HG03521 (cell line): ENCODE data around the gene SCN2A.
A peak's percentile ranks its signal among the peaks of the same experiment; 100 is the strongest.

Experiments
- ATAC-seq: cut with Tn5 transposase; IDR thresholded peaks from one replicate; pipeline ENCODE4 v1.9.1; 2021; ENCODE audit warnings: mild to moderate bottlenecking, moderate library complexity; ENCODE audit not compliant: unreplicated experiment

SCN2A gene

GRCh38 chr2:165239230-165239629 is at the start of gene SCN2A:
Gene SCN2A, plus strand, starts transcription at chr2:165239414. Its CDS starts 56,410 bp downstream, at chr2:165295824.
- ATAC-seq = no peak

- ATAC-seq = no peak
Observed at GRCh38 chr2:165191096-165191728, 48.0 kb upstream of the SCN2A start.

- ATAC-seq = peak; percentile 51
Observed at GRCh38 chr2:165192729-165193128, 46.5 kb upstream of the SCN2A start.

GRCh38 chr2:165193178-165193777 is 45.9 kb upstream of the SCN2A start:
- peak; percentile 93 for ATAC-seq

GRCh38 chr2:165196411-165196810 is 42.8 kb upstream of the SCN2A start:
- ATAC-seq = no peak

GRCh38 chr2:165197346-165197745 is 41.9 kb upstream of the SCN2A start:
- ATAC-seq = no peak

GRCh38 chr2:165198181-165198580 is 41.0 kb upstream of the SCN2A start:
- ATAC-seq = no peak

- ATAC-seq = no peak
Observed at GRCh38 chr2:165202239-165202638, 37.0 kb upstream of the SCN2A start.

GRCh38 chr2:165203689-165204559 is 35.3 kb upstream of the SCN2A start, which contains the start of gene SCN3A:
Gene SCN3A, minus strand, starts transcription at chr2:165204050. Its CDS starts 27,656 bp downstream, at chr2:165176394.
- peak; percentile 65 for ATAC-seq

GRCh38 chr2:165205865-165206264 is 33.3 kb upstream of the SCN2A start:
- ATAC-seq = no peak

- ATAC-seq = no peak
Observed at GRCh38 chr2:165208094-165208493, 31.1 kb upstream of the SCN2A start.

- ATAC-seq = no peak
Observed at GRCh38 chr2:165214093-165214492, 25.1 kb upstream of the SCN2A start.

GRCh38 chr2:165219481-165219880 is 19.7 kb upstream of the SCN2A start:
- ATAC-seq = no peak

- ATAC-seq = no peak
Observed at GRCh38 chr2:165224941-165225340, 14.3 kb upstream of the SCN2A start.

GRCh38 chr2:165227571-165227970 is 11.6 kb upstream of the SCN2A start:
- no peak for ATAC-seq

- ATAC-seq = no peak
Observed at GRCh38 chr2:165237056-165237455, 2.2 kb upstream of the SCN2A start.

- no peak for ATAC-seq
Observed at GRCh38 chr2:165238295-165238694, 919 bp upstream of the SCN2A start.

GRCh38 chr2:165239856-165240515 is 772 bp downstream of the SCN2A start:
- ATAC-seq = no peak

- no peak for ATAC-seq
Observed at GRCh38 chr2:165240916-165241315, 1.7 kb downstream of the SCN2A start.

- ATAC-seq = no peak
Observed at GRCh38 chr2:165245081-165245793, 6.0 kb downstream of the SCN2A start.

GRCh38 chr2:165248238-165248637 is 9.0 kb downstream of the SCN2A start:
- no peak for ATAC-seq
